ENCODE data around the gene PPM1N. TPM values are rescaled to one million over a fixed set of nuclear protein-coding genes. Genes with fewer than 3 reads are reported as not detected.
A peak's percentile ranks its signal among the peaks of the same experiment; 100 is the strongest.

PPM1N gene
- total and polyA plus RNA-seq, 2 of the 13 experiments (the other 11 are each of a cell fraction or from before 2014, with no cell fraction given): 0.31 to 1.8 TPM

DNA sequence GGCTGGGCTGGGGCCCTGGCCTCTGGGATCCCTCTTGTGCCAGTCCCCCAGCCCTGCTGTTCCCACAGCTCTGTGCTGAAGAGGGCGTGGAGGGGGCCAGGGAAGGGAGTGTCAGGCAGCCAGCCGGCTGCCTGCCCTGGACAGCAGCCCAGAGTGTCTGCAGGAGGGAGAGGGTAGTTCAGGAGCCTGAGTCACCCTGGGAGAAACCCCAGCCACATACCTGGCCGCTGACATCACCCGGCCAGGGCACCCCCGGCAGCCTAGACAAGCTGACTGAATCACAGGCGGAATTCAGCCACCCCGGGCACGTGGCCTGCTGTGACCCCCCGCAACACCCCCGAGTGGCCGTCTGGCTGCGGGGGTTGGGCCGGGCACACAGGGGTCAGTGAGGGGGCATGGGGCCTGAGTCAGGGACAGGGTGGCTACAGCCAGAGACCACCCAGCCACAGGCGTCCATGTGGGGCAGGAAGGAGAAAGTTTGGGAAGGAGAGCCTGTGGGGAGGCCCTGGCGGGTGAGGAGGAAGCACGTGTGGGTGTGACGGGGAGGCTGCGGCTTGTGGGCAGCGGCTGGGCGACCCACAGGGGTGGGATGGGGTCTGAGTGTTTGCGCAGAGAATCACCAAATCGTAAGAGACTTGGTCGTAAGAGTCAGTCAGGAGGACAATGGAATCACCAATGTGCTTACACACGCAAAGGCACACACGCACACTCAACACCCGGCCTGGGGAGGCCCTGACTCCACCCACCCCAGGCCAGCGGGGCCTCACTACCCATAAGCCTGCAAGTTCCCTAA is 42.3 kb upstream of the PPM1N start (continued):
- TF ChIP-seq ZNF501 (CRISPR knock-in tag; IDR thresholded peaks at IDR 0.05) (peak; percentile 92), BRD4 (CRISPR knock-in tag; IDR thresholded peaks at IDR 0.05) (no peak), DMAP1 (CRISPR knock-in tag; IDR thresholded peaks at IDR 0.05) (peak; percentile 66; the same call in 1 of the 2 replicates), ATF7-NPFF (CRISPR knock-in tag; IDR thresholded peaks at IDR 0.05; ENCODE audit: low read depth) (0 out of 2 replicates have a peak, but pooled peaks have one; percentile 75), ATF1 (CRISPR knock-in tag; IDR thresholded peaks at IDR 0.05) (no peak), POLR2AphosphoS2 (IDR thresholded peaks at IDR 0.05; ENCODE audit: low read depth, low read length) (no peak), SP1 (IDR thresholded peaks at IDR 0.05) (no peak), SP1 (CRISPR knock-in tag; IDR thresholded peaks at IDR 0.05) (no peak), MAFK (conservative IDR thresholded peaks at IDR 0.05 in 1 of 2, IDR thresholded peaks at IDR 0.05 in 1 of 2; ENCODE audit: low read length in 2 of 2) (peak in 1 of 2 experiments; percentile 4; a peak in 1 of 4 replicates), ZNF230 (CRISPR knock-in tag; IDR thresholded peaks at IDR 0.05) (no peak), REXO4 (CRISPR knock-in tag; IDR thresholded peaks at IDR 0.05; ENCODE audit: borderline replicate concordance) (no peak), ZNF607 (CRISPR knock-in tag; IDR thresholded peaks at IDR 0.05; ENCODE audit: borderline replicate concordance) (peak; percentile 70; the same call in 1 of the 2 replicates), ZNF24 (IDR thresholded peaks at IDR 0.05) (peak; percentile 72; the same call in 1 of the 2 replicates), ZNF564 (CRISPR knock-in tag; IDR thresholded peaks at IDR 0.05) (no peak), ZBTB2 (CRISPR knock-in tag; IDR thresholded peaks at IDR 0.05; ENCODE audit: low read depth) (no peak), ZSCAN12 (CRISPR knock-in tag; IDR thresholded peaks at IDR 0.05) (0 out of 2 replicates have a peak, but pooled peaks have one; percentile 40), CENPT (CRISPR knock-in tag; IDR thresholded peaks at IDR 0.05; ENCODE audit: low read depth) (no peak), MLLT10 (CRISPR knock-in tag; IDR thresholded peaks at IDR 0.05) (no peak), RARA (CRISPR knock-in tag; IDR thresholded peaks at IDR 0.05) (peak; percentile 99), SP2 (CRISPR knock-in tag; IDR thresholded peaks at IDR 0.05) (no peak), GRHL1 (CRISPR knock-in tag; conservative IDR thresholded peaks at IDR 0.05) (no peak), KDM6A (CRISPR knock-in tag; IDR thresholded peaks at IDR 0.05; ENCODE audit: low read depth) (0 out of 2 replicates have a peak, but pooled peaks have one; percentile 38)
- TF ChIP-seq, protein P1, sequence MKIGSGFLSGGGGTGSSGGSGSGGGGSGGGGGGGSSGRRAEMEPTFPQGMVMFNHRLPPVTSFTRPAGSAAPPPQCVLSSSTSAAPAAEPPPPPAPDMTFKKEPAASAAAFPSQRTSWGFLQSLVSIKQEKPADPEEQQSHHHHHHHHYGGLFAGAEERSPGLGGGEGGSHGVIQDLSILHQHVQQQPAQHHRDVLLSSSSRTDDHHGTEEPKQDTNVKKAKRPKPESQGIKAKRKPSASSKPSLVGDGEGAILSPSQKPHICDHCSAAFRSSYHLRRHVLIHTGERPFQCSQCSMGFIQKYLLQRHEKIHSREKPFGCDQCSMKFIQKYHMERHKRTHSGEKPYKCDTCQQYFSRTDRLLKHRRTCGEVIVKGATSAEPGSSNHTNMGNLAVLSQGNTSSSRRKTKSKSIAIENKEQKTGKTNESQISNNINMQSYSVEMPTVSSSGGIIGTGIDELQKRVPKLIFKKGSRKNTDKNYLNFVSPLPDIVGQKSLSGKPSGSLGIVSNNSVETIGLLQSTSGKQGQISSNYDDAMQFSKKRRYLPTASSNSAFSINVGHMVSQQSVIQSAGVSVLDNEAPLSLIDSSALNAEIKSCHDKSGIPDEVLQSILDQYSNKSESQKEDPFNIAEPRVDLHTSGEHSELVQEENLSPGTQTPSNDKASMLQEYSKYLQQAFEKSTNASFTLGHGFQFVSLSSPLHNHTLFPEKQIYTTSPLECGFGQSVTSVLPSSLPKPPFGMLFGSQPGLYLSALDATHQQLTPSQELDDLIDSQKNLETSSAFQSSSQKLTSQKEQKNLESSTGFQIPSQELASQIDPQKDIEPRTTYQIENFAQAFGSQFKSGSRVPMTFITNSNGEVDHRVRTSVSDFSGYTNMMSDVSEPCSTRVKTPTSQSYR (CRISPR knock-in tag; IDR thresholded peaks at IDR 0.05; ENCODE audit: borderline replicate concordance): peak; percentile 60; the same call in 1 of the 2 replicates
- TF ChIP-seq, protein P2, sequence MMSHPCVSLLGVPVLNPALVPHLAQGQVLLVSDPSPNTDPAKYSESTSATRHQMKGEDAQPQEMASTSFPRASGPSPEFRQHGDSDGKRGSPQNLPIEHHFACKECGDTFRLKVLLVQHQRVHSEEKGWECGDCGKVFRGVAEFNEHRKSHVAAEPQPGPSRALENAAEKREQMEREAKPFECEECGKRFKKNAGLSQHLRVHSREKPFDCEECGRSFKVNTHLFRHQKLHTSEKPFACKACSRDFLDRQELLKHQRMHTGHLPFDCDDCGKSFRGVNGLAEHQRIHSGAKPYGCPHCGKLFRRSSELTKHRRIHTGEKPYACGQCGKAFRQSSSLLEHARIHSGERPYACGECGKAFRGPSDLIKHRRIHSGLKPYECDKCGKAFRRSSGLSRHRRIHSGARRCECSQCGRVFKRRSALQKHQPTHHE (CRISPR knock-in tag; IDR thresholded peaks at IDR 0.05; ENCODE audit: borderline replicate concordance): 0 out of 2 replicates have a peak, but pooled peaks have one; percentile 51
